WTC11 (cell line): Measurements from ENCODE around the gene ZNF561. TPM values are rescaled to one million over a fixed set of nuclear protein-coding genes. Genes with fewer than 3 reads are reported as not detected.

Experiments
- ATAC-seq: fragments of 200-7000 bp; cut with Tn5 transposase; 2 replicates; pipeline ENCODE4 v1.10.0; 2021; ENCODE audit warnings: mild to moderate bottlenecking, moderate library complexity
- CTCF ChIA-PET: fragments of 300-600 bp; sonication (Branson Sonifier 250); formaldehyde crosslinking; loops from one replicate; lab custom pipeline; 2021; ENCODE audit warnings: antibody characterized with exemption; lab: Charles Lee
- POLR2A ChIA-PET: fragments of 350-600 bp; sonication (Branson Sonifier 250); formaldehyde crosslinking; loops from one replicate; lab custom pipeline; 2021; ENCODE audit warnings: antibody characterized with exemption; lab: Charles Lee
- DNase-seq: peaks from one replicate; pipeline ENCODE4 v3.0.0; 2021; ENCODE audit warnings: low spot score
- H3K27ac Mint-ChIP-seq: 2 replicates; pipeline ENCODE4 v1.8.0; 2021; ENCODE audit warnings: mixed read lengths
- H3K27me3 Mint-ChIP-seq: 2 replicates; pipeline ENCODE4 v1.8.0; 2021; ENCODE audit warnings: low read depth, mild to moderate bottlenecking, moderate library complexity, mixed read lengths
- H3K36me3 Mint-ChIP-seq: 2 replicates; pipeline ENCODE4 v1.8.0; 2021; ENCODE audit warnings: mixed read lengths
- H3K4me1 Mint-ChIP-seq: 2 replicates; pipeline ENCODE4 v1.8.0; 2022; ENCODE audit warnings: mixed read lengths
- H3K4me3 Mint-ChIP-seq: 2 replicates; pipeline ENCODE4 v1.8.0; 2021; ENCODE audit warnings: mild to moderate bottlenecking, moderate library complexity, mixed read lengths
- H3K9me3 Mint-ChIP-seq: 2 replicates; pipeline ENCODE4 v1.8.0; 2021; ENCODE audit warnings: mixed read lengths
- ELF4 ChIP-seq: sonication (generic); formaldehyde crosslinking; IDR thresholded peaks from 2 replicates; pipeline ENCODE4 v1.8.1; 2022; ENCODE audit warnings: low read depth, mild to moderate bottlenecking, moderate library complexity, missing genetic modification reagents
- GRHL2 ChIP-seq: fragments of 250-450 bp; sonication (Bioruptor Pico); IDR thresholded peaks from 2 replicates; pipeline ENCODE4 v1.8.0; 2022; ENCODE audit warnings: mild to moderate bottlenecking, moderate library complexity; ENCODE audit not compliant: insufficient replicate concordance, severe bottlenecking
- JUN ChIP-seq: sonication (generic); formaldehyde crosslinking; IDR thresholded peaks from 2 replicates; pipeline ENCODE4 v1.8.0; 2023; ENCODE audit warnings: mild to moderate bottlenecking, missing genetic modification reagents
- NR1H2 ChIP-seq: sonication (generic); formaldehyde crosslinking; IDR thresholded peaks from 2 replicates; pipeline ENCODE4 v1.9.0; 2021; ENCODE audit warnings: mild to moderate bottlenecking, moderate library complexity, missing genetic modification reagents
- NR3C1 ChIP-seq: sonication (generic); formaldehyde crosslinking; conservative IDR thresholded peaks from 2 replicates; pipeline ENCODE4 v1.8.1; 2023; ENCODE audit warnings: low read depth, mild to moderate bottlenecking, missing genetic modification reagents
- RELA ChIP-seq: sonication (generic); formaldehyde crosslinking; IDR thresholded peaks from 2 replicates; pipeline ENCODE4 v1.8.1; 2022; ENCODE audit warnings: missing genetic modification reagents, mild to moderate bottlenecking, borderline replicate concordance
- ZNF219 ChIP-seq: sonication (generic); formaldehyde crosslinking; IDR thresholded peaks from 2 replicates; pipeline ENCODE4 v1.8.0; 2023; ENCODE audit warnings: missing genetic modification reagents, mild to moderate bottlenecking, borderline replicate concordance
- ZNF317 ChIP-seq: sonication (generic); formaldehyde crosslinking; IDR thresholded peaks from 2 replicates; pipeline ENCODE4 v1.8.1; 2023; ENCODE audit warnings: low read depth, mild to moderate bottlenecking, moderate library complexity, missing genetic modification reagents, borderline replicate concordance
- total RNA-seq: library from RNA; stranded (reverse); gene quantifications from 3 replicates; pipeline ENCODE4 v1.2.3, GENCODE V29; 2021
- TF ChIP-seq, protein P1 (sequence below): sonication (generic); formaldehyde crosslinking; IDR thresholded peaks from 2 replicates; pipeline ENCODE4 v1.8.1; 2023; ENCODE audit warnings: mild to moderate bottlenecking, missing genetic modification reagents
- TF ChIP-seq, protein P2 (sequence below): sonication (generic); formaldehyde crosslinking; IDR thresholded peaks from 2 replicates; pipeline ENCODE4 v1.8.1; 2023; ENCODE audit warnings: mild to moderate bottlenecking, missing genetic modification reagents, moderate library complexity
- TF ChIP-seq, protein P3 (sequence below): fragments of 250-450 bp; sonication (Bioruptor Pico); IDR thresholded peaks from 2 replicates; pipeline ENCODE4 v1.9.0; 2021; ENCODE audit warnings: mild to moderate bottlenecking, borderline replicate concordance
- TF ChIP-seq, protein P4 (sequence below): fragments of 250-450 bp; sonication (Bioruptor Pico); conservative IDR thresholded peaks from 2 replicates; pipeline ENCODE4 v1.9.0; 2021; ENCODE audit warnings: mild to moderate bottlenecking
- TF ChIP-seq, protein P5 (sequence below): sonication (generic); formaldehyde crosslinking; IDR thresholded peaks from 2 replicates; pipeline ENCODE4 v1.8.1; 2023; ENCODE audit warnings: mild to moderate bottlenecking, missing genetic modification reagents, borderline replicate concordance
- TF ChIP-seq, protein P6 (sequence below): sonication (generic); formaldehyde crosslinking; IDR thresholded peaks from 2 replicates; pipeline ENCODE4 v1.8.1; 2022; ENCODE audit warnings: low read depth, mild to moderate bottlenecking, moderate library complexity, missing genetic modification reagents, borderline replicate concordance
- TF ChIP-seq, protein P7 (sequence below): sonication (generic); formaldehyde crosslinking; IDR thresholded peaks from 2 replicates; pipeline ENCODE4 v1.8.0; 2022; ENCODE audit warnings: missing genetic modification reagents

The ZNF561 gene
- total RNA-seq, 1 experiment from 2014 or later: 67.9 TPM

DNA sequence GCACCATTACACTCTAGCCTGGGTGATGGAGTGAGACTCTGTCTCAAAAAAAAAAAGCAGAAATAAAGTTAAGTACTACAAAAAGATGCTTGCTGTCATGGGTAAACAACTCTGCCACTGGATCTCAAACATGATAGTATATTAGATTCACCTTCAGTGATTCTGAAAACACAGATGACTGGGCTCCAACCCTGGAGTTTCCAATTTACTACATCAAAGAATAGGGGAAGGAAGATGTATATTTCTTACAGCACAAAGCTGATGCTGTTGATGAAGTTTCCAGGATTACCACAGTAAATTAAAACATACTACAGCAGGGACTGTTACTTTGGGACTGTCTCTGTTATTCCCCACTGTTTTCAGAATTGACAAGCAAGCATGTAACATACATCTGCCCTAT is 5.2 kb downstream of the ZNF561 start:
- ChIA-PET POLR2A (no interaction called here), CTCF (no interaction called here)
- no peak overlapping the region for H3K4me3 Mint-ChIP-seq
- H3K4me1 Mint-ChIP-seq: 0 out of 2 replicates have a peak, but pooled peaks cover 2% of the 10 kb centered on the region
- no peak for TF ChIP-seq NR1H2 (CRISPR knock-in tag)
- TF ChIP-seq GRHL2 (CRISPR knock-in tag): no peak
- no peak for TF ChIP-seq ZNF219 (CRISPR knock-in tag)
- TF ChIP-seq ELF4: no peak
- TF ChIP-seq, protein P1, sequence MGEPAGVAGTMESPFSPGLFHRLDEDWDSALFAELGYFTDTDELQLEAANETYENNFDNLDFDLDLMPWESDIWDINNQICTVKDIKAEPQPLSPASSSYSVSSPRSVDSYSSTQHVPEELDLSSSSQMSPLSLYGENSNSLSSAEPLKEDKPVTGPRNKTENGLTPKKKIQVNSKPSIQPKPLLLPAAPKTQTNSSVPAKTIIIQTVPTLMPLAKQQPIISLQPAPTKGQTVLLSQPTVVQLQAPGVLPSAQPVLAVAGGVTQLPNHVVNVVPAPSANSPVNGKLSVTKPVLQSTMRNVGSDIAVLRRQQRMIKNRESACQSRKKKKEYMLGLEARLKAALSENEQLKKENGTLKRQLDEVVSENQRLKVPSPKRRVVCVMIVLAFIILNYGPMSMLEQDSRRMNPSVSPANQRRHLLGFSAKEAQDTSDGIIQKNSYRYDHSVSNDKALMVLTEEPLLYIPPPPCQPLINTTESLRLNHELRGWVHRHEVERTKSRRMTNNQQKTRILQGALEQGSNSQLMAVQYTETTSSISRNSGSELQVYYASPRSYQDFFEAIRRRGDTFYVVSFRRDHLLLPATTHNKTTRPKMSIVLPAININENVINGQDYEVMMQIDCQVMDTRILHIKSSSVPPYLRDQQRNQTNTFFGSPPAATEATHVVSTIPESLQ (CRISPR knock-in tag): no peak
- TF ChIP-seq ZNF317 (CRISPR knock-in tag): no peak
- TF ChIP-seq, protein P2, sequence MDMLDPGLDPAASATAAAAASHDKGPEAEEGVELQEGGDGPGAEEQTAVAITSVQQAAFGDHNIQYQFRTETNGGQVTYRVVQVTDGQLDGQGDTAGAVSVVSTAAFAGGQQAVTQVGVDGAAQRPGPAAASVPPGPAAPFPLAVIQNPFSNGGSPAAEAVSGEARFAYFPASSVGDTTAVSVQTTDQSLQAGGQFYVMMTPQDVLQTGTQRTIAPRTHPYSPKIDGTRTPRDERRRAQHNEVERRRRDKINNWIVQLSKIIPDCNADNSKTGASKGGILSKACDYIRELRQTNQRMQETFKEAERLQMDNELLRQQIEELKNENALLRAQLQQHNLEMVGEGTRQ (CRISPR knock-in tag): no peak
- TF ChIP-seq, protein P3, sequence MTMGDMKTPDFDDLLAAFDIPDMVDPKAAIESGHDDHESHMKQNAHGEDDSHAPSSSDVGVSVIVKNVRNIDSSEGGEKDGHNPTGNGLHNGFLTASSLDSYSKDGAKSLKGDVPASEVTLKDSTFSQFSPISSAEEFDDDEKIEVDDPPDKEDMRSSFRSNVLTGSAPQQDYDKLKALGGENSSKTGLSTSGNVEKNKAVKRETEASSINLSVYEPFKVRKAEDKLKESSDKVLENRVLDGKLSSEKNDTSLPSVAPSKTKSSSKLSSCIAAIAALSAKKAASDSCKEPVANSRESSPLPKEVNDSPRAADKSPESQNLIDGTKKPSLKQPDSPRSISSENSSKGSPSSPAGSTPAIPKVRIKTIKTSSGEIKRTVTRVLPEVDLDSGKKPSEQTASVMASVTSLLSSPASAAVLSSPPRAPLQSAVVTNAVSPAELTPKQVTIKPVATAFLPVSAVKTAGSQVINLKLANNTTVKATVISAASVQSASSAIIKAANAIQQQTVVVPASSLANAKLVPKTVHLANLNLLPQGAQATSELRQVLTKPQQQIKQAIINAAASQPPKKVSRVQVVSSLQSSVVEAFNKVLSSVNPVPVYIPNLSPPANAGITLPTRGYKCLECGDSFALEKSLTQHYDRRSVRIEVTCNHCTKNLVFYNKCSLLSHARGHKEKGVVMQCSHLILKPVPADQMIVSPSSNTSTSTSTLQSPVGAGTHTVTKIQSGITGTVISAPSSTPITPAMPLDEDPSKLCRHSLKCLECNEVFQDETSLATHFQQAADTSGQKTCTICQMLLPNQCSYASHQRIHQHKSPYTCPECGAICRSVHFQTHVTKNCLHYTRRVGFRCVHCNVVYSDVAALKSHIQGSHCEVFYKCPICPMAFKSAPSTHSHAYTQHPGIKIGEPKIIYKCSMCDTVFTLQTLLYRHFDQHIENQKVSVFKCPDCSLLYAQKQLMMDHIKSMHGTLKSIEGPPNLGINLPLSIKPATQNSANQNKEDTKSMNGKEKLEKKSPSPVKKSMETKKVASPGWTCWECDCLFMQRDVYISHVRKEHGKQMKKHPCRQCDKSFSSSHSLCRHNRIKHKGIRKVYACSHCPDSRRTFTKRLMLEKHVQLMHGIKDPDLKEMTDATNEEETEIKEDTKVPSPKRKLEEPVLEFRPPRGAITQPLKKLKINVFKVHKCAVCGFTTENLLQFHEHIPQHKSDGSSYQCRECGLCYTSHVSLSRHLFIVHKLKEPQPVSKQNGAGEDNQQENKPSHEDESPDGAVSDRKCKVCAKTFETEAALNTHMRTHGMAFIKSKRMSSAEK (CRISPR knock-in tag): no peak
- TF ChIP-seq, protein P4, sequence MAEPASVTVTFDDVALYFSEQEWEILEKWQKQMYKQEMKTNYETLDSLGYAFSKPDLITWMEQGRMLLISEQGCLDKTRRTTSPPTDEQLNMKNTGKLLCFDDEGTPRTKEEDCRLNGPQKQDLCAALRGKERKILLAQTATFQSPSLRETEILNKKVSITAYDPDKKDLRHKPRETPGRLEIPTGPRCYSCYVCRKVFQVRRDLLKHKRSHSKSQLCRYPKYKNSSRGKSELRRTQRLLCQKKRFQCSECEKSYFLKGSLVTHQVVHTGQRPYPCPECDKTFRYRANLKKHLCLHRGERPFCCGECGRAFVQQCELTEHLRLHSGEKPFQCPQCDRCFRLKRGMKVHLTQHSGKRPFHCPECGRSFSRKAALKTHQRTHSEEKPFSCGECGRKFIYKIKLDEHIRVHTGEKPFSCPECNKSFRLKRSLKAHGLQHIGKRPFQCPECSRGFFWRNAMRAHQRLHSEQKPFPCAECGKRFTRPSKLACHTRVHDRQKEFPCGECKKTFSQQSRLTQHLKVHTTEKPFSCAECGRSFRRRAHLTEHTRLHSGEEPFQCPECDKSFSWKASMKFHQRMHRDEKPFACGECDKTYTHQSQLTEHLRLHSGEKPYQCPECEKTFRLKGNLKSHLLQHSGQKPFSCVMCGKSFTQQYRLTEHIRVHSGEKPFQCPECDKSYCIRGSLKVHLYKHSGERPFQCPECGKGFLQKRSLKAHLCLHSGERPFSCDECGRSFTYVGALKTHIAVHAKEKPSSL: no peak
- TF ChIP-seq JUN (CRISPR knock-in tag): no peak
- TF ChIP-seq NR3C1 (CRISPR knock-in tag): no peak
- TF ChIP-seq, protein P5, sequence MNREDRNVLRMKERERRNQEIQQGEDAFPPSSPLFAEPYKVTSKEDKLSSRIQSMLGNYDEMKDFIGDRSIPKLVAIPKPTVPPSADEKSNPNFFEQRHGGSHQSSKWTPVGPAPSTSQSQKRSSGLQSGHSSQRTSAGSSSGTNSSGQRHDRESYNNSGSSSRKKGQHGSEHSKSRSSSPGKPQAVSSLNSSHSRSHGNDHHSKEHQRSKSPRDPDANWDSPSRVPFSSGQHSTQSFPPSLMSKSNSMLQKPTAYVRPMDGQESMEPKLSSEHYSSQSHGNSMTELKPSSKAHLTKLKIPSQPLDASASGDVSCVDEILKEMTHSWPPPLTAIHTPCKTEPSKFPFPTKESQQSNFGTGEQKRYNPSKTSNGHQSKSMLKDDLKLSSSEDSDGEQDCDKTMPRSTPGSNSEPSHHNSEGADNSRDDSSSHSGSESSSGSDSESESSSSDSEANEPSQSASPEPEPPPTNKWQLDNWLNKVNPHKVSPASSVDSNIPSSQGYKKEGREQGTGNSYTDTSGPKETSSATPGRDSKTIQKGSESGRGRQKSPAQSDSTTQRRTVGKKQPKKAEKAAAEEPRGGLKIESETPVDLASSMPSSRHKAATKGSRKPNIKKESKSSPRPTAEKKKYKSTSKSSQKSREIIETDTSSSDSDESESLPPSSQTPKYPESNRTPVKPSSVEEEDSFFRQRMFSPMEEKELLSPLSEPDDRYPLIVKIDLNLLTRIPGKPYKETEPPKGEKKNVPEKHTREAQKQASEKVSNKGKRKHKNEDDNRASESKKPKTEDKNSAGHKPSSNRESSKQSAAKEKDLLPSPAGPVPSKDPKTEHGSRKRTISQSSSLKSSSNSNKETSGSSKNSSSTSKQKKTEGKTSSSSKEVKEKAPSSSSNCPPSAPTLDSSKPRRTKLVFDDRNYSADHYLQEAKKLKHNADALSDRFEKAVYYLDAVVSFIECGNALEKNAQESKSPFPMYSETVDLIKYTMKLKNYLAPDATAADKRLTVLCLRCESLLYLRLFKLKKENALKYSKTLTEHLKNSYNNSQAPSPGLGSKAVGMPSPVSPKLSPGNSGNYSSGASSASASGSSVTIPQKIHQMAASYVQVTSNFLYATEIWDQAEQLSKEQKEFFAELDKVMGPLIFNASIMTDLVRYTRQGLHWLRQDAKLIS (CRISPR knock-in tag): no peak
- no peak for TF ChIP-seq RELA (CRISPR knock-in tag)
- TF ChIP-seq, protein P6, sequence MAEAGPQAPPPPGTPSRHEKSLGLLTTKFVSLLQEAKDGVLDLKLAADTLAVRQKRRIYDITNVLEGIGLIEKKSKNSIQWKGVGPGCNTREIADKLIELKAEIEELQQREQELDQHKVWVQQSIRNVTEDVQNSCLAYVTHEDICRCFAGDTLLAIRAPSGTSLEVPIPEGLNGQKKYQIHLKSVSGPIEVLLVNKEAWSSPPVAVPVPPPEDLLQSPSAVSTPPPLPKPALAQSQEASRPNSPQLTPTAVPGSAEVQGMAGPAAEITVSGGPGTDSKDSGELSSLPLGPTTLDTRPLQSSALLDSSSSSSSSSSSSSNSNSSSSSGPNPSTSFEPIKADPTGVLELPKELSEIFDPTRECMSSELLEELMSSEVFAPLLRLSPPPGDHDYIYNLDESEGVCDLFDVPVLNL (CRISPR knock-in tag): no peak
- TF ChIP-seq, protein P7, sequence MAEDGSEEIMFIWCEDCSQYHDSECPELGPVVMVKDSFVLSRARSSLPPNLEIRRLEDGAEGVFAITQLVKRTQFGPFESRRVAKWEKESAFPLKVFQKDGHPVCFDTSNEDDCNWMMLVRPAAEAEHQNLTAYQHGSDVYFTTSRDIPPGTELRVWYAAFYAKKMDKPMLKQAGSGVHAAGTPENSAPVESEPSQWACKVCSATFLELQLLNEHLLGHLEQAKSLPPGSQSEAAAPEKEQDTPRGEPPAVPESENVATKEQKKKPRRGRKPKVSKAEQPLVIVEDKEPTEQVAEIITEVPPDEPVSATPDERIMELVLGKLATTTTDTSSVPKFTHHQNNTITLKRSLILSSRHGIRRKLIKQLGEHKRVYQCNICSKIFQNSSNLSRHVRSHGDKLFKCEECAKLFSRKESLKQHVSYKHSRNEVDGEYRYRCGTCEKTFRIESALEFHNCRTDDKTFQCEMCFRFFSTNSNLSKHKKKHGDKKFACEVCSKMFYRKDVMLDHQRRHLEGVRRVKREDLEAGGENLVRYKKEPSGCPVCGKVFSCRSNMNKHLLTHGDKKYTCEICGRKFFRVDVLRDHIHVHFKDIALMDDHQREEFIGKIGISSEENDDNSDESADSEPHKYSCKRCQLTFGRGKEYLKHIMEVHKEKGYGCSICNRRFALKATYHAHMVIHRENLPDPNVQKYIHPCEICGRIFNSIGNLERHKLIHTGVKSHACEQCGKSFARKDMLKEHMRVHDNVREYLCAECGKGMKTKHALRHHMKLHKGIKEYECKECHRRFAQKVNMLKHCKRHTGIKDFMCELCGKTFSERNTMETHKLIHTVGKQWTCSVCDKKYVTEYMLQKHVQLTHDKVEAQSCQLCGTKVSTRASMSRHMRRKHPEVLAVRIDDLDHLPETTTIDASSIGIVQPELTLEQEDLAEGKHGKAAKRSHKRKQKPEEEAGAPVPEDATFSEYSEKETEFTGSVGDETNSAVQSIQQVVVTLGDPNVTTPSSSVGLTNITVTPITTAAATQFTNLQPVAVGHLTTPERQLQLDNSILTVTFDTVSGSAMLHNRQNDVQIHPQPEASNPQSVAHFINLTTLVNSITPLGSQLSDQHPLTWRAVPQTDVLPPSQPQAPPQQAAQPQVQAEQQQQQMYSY (CRISPR knock-in tag): no peak
- peaks cover 16% of the 10 kb centered on the region for H3K9me3 Mint-ChIP-seq
- no peaks in the 10 kb centered on the region for H3K27me3 Mint-ChIP-seq
- ATAC-seq: no peak
- H3K27ac Mint-ChIP-seq: no peak overlapping the region
- DNase-seq: no peak
- peaks cover 77% of the 10 kb centered on the region for H3K36me3 Mint-ChIP-seq
